HEK293T (cell line): Measurements from ENCODE around the gene AP5S1.

Experiments
- CTCF ChIA-PET: fragments of 350-600 bp; formaldehyde crosslinking; extraction: SDS; loops from one replicate; lab custom pipeline; 2021; ENCODE audit warnings: antibody characterized with exemption, inconsistent platforms; lab: Yijun Ruan, JAX
- POLR2A ChIA-PET: fragments of 350-600 bp; formaldehyde crosslinking; extraction: SDS; loops from one replicate; lab custom pipeline; 2020; ENCODE audit warnings: antibody characterized with exemption, inconsistent platforms; lab: Yijun Ruan, JAX
- DNase-seq: peaks from one replicate; pipeline ENCODE4 v3.0.0; 2012; ENCODE audit warnings: mixed read lengths; ENCODE audit errors: extremely low spot score
- ARNT ChIP-seq: fragments of 450-650 bp; IDR thresholded peaks from 2 replicates; pipeline ENCODE4 v1.6.1; 2017; ENCODE audit warnings: mild to moderate bottlenecking
- BHLHE40 ChIP-seq: fragments of 450-650 bp; IDR thresholded peaks from 2 replicates; pipeline ENCODE4 v1.6.1; 2016; ENCODE audit warnings: mild to moderate bottlenecking, moderate library complexity, borderline replicate concordance
- CTBP1 ChIP-seq: fragments of 450-650 bp; IDR thresholded peaks from 2 replicates; pipeline ENCODE4 v1.6.1; 2016; ENCODE audit warnings: borderline replicate concordance
- ELF4 ChIP-seq: fragments of 450-650 bp; IDR thresholded peaks from 2 replicates; pipeline ENCODE4 v1.6.1; 2017; ENCODE audit warnings: antibody characterized with exemption
- FOXA1 ChIP-seq: fragments of 450-650 bp; IDR thresholded peaks from 2 replicates; pipeline ENCODE4 v1.6.1; 2016; ENCODE audit warnings: mild to moderate bottlenecking
- FOXK2 ChIP-seq: fragments of 450-650 bp; IDR thresholded peaks from 2 replicates; pipeline ENCODE4 v1.6.1; 2016; ENCODE audit warnings: mild to moderate bottlenecking
- FOXM1 ChIP-seq: fragments of 450-650 bp; IDR thresholded peaks from 2 replicates; pipeline ENCODE4 v1.6.1; 2017; ENCODE audit warnings: mild to moderate bottlenecking, borderline replicate concordance
- HDGF ChIP-seq: fragments of 450-650 bp; IDR thresholded peaks from 2 replicates; pipeline ENCODE4 v1.6.1; 2017; ENCODE audit warnings: antibody characterized with exemption, borderline replicate concordance
- L3MBTL2 ChIP-seq: fragments of 450-650 bp; conservative IDR thresholded peaks from 2 replicates; pipeline ENCODE4 v1.6.1; 2016; ENCODE audit warnings: mild to moderate bottlenecking
- LEF1 ChIP-seq: fragments of 450-650 bp; IDR thresholded peaks from 2 replicates; pipeline ENCODE4 v1.6.1; 2017; ENCODE audit warnings: mild to moderate bottlenecking, borderline replicate concordance
- NFRKB ChIP-seq: fragments of 450-650 bp; IDR thresholded peaks from 2 replicates; pipeline ENCODE4 v1.6.1; 2016; ENCODE audit warnings: mild to moderate bottlenecking, moderate library complexity
- PKNOX1 ChIP-seq: fragments of 450-650 bp; IDR thresholded peaks from 2 replicates; pipeline ENCODE4 v1.6.1; 2016
- SP1 ChIP-seq: fragments of 450-650 bp; IDR thresholded peaks from 2 replicates; pipeline ENCODE4 v1.6.1; 2017
- SUZ12 ChIP-seq: fragments of 450-650 bp; IDR thresholded peaks from 2 replicates; pipeline ENCODE4 v1.6.1; 2016; ENCODE audit warnings: mild to moderate bottlenecking
- TARDBP ChIP-seq: fragments of 450-650 bp; IDR thresholded peaks from 2 replicates; pipeline ENCODE4 v1.6.1; 2016
- ZNF384 ChIP-seq: fragments of 450-650 bp; IDR thresholded peaks from 2 replicates; pipeline ENCODE4 v1.6.1; 2016

AP5S1 gene

GRCh38 chr20:3858689-3859088 is 38.3 kb downstream of the AP5S1 start:
- CTCF ChIA-PET, result no interaction called here
- TF ChIP-seq CTBP1, result no peak
- TF ChIP-seq FOXM1, result no peak
- TF ChIP-seq BHLHE40, result no peak
- TF ChIP-seq LEF1, result no peak
- no peak for TF ChIP-seq ELF4
- no peak for TF ChIP-seq ZNF384
- no peak for TF ChIP-seq FOXK2
- TF ChIP-seq SP1, result no peak
- no peak for TF ChIP-seq FOXA1
- no peak for TF ChIP-seq HDGF
- no peak for TF ChIP-seq L3MBTL2
- TF ChIP-seq ARNT, result no peak
- TF ChIP-seq TARDBP, result no peak
- no peak for TF ChIP-seq PKNOX1
- no peak for TF ChIP-seq SUZ12
- TF ChIP-seq NFRKB, result no peak
- POLR2A ChIA-PET, result no interaction called here
- DNase-seq, result no peak

- no peak for DNase-seq
- CTCF ChIA-PET, result no interaction called here
- POLR2A ChIA-PET, result no interaction called here
- no peak for TF ChIP-seq ARNT
- no peak for TF ChIP-seq FOXA1
- no peak for TF ChIP-seq HDGF
- no peak for TF ChIP-seq NFRKB
- TF ChIP-seq CTBP1, result no peak
- TF ChIP-seq ELF4, result no peak
- TF ChIP-seq PKNOX1, result no peak
- TF ChIP-seq SP1, result no peak
- TF ChIP-seq L3MBTL2, result no peak
- no peak for TF ChIP-seq LEF1
- TF ChIP-seq ZNF384, result no peak
- TF ChIP-seq TARDBP, result no peak
- no peak for TF ChIP-seq FOXM1
- TF ChIP-seq FOXK2, result no peak
These were observed 40.8 kb downstream of the AP5S1 start for GRCh38 chr20:3861191-3861590.

GRCh38 chr20:3862333-3862732 is 42.0 kb downstream of the AP5S1 start:
- TF ChIP-seq ELF4 (no peak), FOXK2 (no peak), TARDBP (no peak), SUZ12 (no peak), ARNT (no peak), LEF1 (no peak), FOXM1 (no peak), NFRKB (no peak), BHLHE40 (no peak), HDGF (no peak), SP1 (no peak), L3MBTL2 (no peak), CTBP1 (no peak)
- CTCF ChIA-PET, result no interaction called here
- POLR2A ChIA-PET, result no interaction called here
- no peak for DNase-seq

GRCh38 chr20:3863317-3863716 is 43.0 kb downstream of the AP5S1 start:
- ChIA-PET CTCF (no interaction called here), POLR2A (no interaction called here)
- TF ChIP-seq BHLHE40, result no peak
- TF ChIP-seq SUZ12, result no peak
- no peak for TF ChIP-seq FOXM1
- TF ChIP-seq FOXA1, result no peak
- TF ChIP-seq SP1, result no peak
- TF ChIP-seq ZNF384, result no peak
- TF ChIP-seq CTBP1, result no peak
- TF ChIP-seq ARNT, result no peak
- TF ChIP-seq PKNOX1, result no peak
- no peak for TF ChIP-seq ELF4
- TF ChIP-seq HDGF, result no peak
- no peak for TF ChIP-seq LEF1
- TF ChIP-seq FOXK2, result no peak
- no peak for TF ChIP-seq L3MBTL2
- no peak for TF ChIP-seq TARDBP
- TF ChIP-seq NFRKB, result no peak
- no peak for DNase-seq

- ChIA-PET POLR2A (no interaction called here), CTCF (no interaction called here)
- TF ChIP-seq CTBP1, result no peak
- no peak for TF ChIP-seq LEF1
- no peak for TF ChIP-seq ELF4
- TF ChIP-seq ARNT, result no peak
- no peak for TF ChIP-seq L3MBTL2
- TF ChIP-seq FOXK2, result no peak
- no peak for TF ChIP-seq HDGF
- TF ChIP-seq BHLHE40, result no peak
- TF ChIP-seq PKNOX1, result no peak
- no peak for TF ChIP-seq FOXA1
- TF ChIP-seq NFRKB, result no peak
- TF ChIP-seq SP1, result no peak
- no peak for TF ChIP-seq TARDBP
- no peak for TF ChIP-seq ZNF384
- TF ChIP-seq SUZ12, result no peak
- no peak for TF ChIP-seq FOXM1
- no peak for DNase-seq
These were observed 44.2 kb downstream of the AP5S1 start for GRCh38 chr20:3864518-3864917.
